ENCODE measurements around the gene INSYN2B. TPM values are rescaled to one million over a fixed set of nuclear protein-coding genes. Genes with fewer than 3 reads are reported as not detected.

Gene INSYN2B
- total RNA-seq, 1 experiment from 2014 or later = 8.4 TPM

- no peak for DNase-seq (ENCODE audit: low read depth)
These were observed 90.7 kb downstream of the INSYN2B start for GRCh38 chr5:169889572-169889971.

GRCh38 chr5:169886677-169887076, 93.6 kb downstream of the INSYN2B start:
- no peak for DNase-seq (ENCODE audit: low read depth)

- no peak for DNase-seq (ENCODE audit: low read depth)
These were observed 94.3 kb downstream of the INSYN2B start for GRCh38 chr5:169886033-169886432.

- DNase-seq (ENCODE audit: low read depth) = no peak
These were observed 98.5 kb downstream of the INSYN2B start for GRCh38 chr5:169881702-169882303.

GRCh38 chr5:169880785-169881184, 99.5 kb downstream of the INSYN2B start:
- DNase-seq (ENCODE audit: low read depth) = no peak

GRCh38 chr5:169880012-169880663, 100.2 kb downstream of the INSYN2B start:
- DNase-seq (ENCODE audit: low read depth) = no peak

GRCh38 chr5:169876386-169876785, 103.9 kb downstream of the INSYN2B start:
- peak; percentile 49 for DNase-seq (ENCODE audit: low read depth)

GRCh38 chr5:169875731-169876130, 104.6 kb downstream of the INSYN2B start:
- no peak for DNase-seq (ENCODE audit: low read depth)

- no peak for DNase-seq (ENCODE audit: low read depth)
These were observed 105.1 kb downstream of the INSYN2B start for GRCh38 chr5:169875091-169875728.

- no peak for DNase-seq (ENCODE audit: low read depth)
These were observed 105.7 kb downstream of the INSYN2B start for GRCh38 chr5:169874621-169875020.

GRCh38 chr5:169873642-169874041, 106.7 kb downstream of the INSYN2B start:
- no peak for DNase-seq (ENCODE audit: low read depth)

GRCh38 chr5:169871826-169872490, 108.3 kb downstream of the INSYN2B start:
- no peak for DNase-seq (ENCODE audit: low read depth)

GRCh38 chr5:169870211-169870610, 110.1 kb downstream of the INSYN2B start:
- DNase-seq (ENCODE audit: low read depth) = no peak

- DNase-seq (ENCODE audit: low read depth) = no peak
These were observed 111.2 kb downstream of the INSYN2B start for GRCh38 chr5:169869066-169869465.

GRCh38 chr5:169867347-169867746, 112.9 kb downstream of the INSYN2B start:
- no peak for DNase-seq (ENCODE audit: low read depth)

GRCh38 chr5:169864483-169864882, 115.8 kb downstream of the INSYN2B start:
- no peak for DNase-seq (ENCODE audit: low read depth)

- no peak for DNase-seq (ENCODE audit: low read depth)
These were observed 117.9 kb downstream of the INSYN2B start for GRCh38 chr5:169862391-169862811.

GRCh38 chr5:169861934-169862333, 118.4 kb downstream of the INSYN2B start:
- peak; percentile 78 for DNase-seq (ENCODE audit: low read depth)

GRCh38 chr5:169861433-169861832, 118.9 kb downstream of the INSYN2B start:
- DNase-seq (ENCODE audit: low read depth) = no peak

- no peak for DNase-seq (ENCODE audit: low read depth)
These were observed 119.7 kb downstream of the INSYN2B start for GRCh38 chr5:169860585-169860984.

GRCh38 chr5:169856571-169856970, 123.7 kb downstream of the INSYN2B start:
- peak; percentile 81 for DNase-seq (ENCODE audit: low read depth)

- no peak for DNase-seq (ENCODE audit: low read depth)
These were observed 128.9 kb downstream of the INSYN2B start for GRCh38 chr5:169851321-169851850.
